T-helper 1 cell (primary cell): ENCODE data around the gene ZIC1.

Source experiments
- DNase-seq, 5 donors: peaks; one replicate each; pipeline ENCODE4 v3.0.0-alpha.2; 2012 to 2020

The ZIC1 gene

GRCh38 chr3:147410526-147411237 lies 1.5 kb downstream of the ZIC1 start:
- DNase-seq = peak in 1 of 5 donors; percentile 6

- DNase-seq = no peak
Measured at GRCh38 chr3:147411238-147411814, 2.2 kb downstream of the ZIC1 start.

- no peak for DNase-seq
Measured at GRCh38 chr3:147411815-147412241, 2.7 kb downstream of the ZIC1 start.

- no peak for DNase-seq
Measured at GRCh38 chr3:147412261-147412916, 3.2 kb downstream of the ZIC1 start.

GRCh38 chr3:147412917-147413685 lies 3.9 kb downstream of the ZIC1 start:
- DNase-seq = no peak

GRCh38 chr3:147413686-147414389 lies 4.7 kb downstream of the ZIC1 start:
- DNase-seq = no peak

GRCh38 chr3:147414390-147415138 lies 5.4 kb downstream of the ZIC1 start:
- no peak for DNase-seq

GRCh38 chr3:147415286-147415685 lies 6.1 kb downstream of the ZIC1 start:
- no peak for DNase-seq

- DNase-seq = no peak
Measured at GRCh38 chr3:147415874-147416273, 6.7 kb downstream of the ZIC1 start.

GRCh38 chr3:147416931-147417330 lies 7.8 kb downstream of the ZIC1 start:
- DNase-seq = no peak

GRCh38 chr3:147417551-147418295 lies 8.6 kb downstream of the ZIC1 start:
- DNase-seq = no peak

GRCh38 chr3:147418371-147418781 lies 9.2 kb downstream of the ZIC1 start:
- DNase-seq = no peak

- no peak for DNase-seq
Measured at GRCh38 chr3:147418808-147419701, 9.9 kb downstream of the ZIC1 start.

GRCh38 chr3:147419781-147420224 lies 10.6 kb downstream of the ZIC1 start:
- DNase-seq = no peak

- DNase-seq = no peak
Measured at GRCh38 chr3:147420353-147421183, 11.4 kb downstream of the ZIC1 start.

GRCh38 chr3:147421184-147421912 lies 12.2 kb downstream of the ZIC1 start:
- DNase-seq = no peak

- DNase-seq = no peak
Measured at GRCh38 chr3:147422196-147422595, 13.0 kb downstream of the ZIC1 start.
